GM15510 (cell line): ENCODE results near the gene WHAMM.
A peak's percentile ranks its signal among the peaks of the same experiment; 100 is the strongest.

ENCODE experiments used
- POLR2A ChIP-seq: IDR thresholded peaks from 3 replicates; pipeline ENCODE4 v1.6.1; 2011; ENCODE audit warnings: borderline replicate concordance; ENCODE audit not compliant: insufficient read length; ENCODE audit errors: extremely low read depth

The WHAMM gene

GRCh38 chr15:82792068-82792467 is 17.4 kb upstream of the WHAMM start:
- TF ChIP-seq POLR2A, result no peak

GRCh38 chr15:82793737-82794136 is 15.7 kb upstream of the WHAMM start:
- TF ChIP-seq POLR2A, result no peak

- no peak for TF ChIP-seq POLR2A
Measured at GRCh38 chr15:82798104-82798503, 11.3 kb upstream of the WHAMM start.

- TF ChIP-seq POLR2A, result no peak
Measured at GRCh38 chr15:82798531-82799166, 10.8 kb upstream of the WHAMM start.

GRCh38 chr15:82799183-82799841 is 10.1 kb upstream of the WHAMM start:
- TF ChIP-seq POLR2A, result no peak

GRCh38 chr15:82802497-82802896 is 6.9 kb upstream of the WHAMM start:
- no peak for TF ChIP-seq POLR2A

GRCh38 chr15:82803793-82804574 is 5.4 kb upstream of the WHAMM start:
- no peak for TF ChIP-seq POLR2A

- no peak for TF ChIP-seq POLR2A
Measured at GRCh38 chr15:82804575-82804949, 4.9 kb upstream of the WHAMM start.

- peak; percentile 26 for TF ChIP-seq POLR2A
Measured at GRCh38 chr15:82805994-82806406, 3.4 kb upstream of the WHAMM start, which contains the start of gene FSD2. Gene FSD2 (minus strand): TSS chr15:82806069. CDS start chr15:82787390, 18,679 bp downstream.

- no peak for TF ChIP-seq POLR2A
Measured at GRCh38 chr15:82807920-82808633, 1.4 kb upstream of the WHAMM start.

- TF ChIP-seq POLR2A, result peak; percentile 26
Measured at GRCh38 chr15:82808634-82809041, 790 bp upstream of the WHAMM start.

GRCh38 chr15:82810061-82810889 is 847 bp downstream of the WHAMM start:
- TF ChIP-seq POLR2A, result peak; percentile 26

- TF ChIP-seq POLR2A, result no peak
Measured at GRCh38 chr15:82810890-82811426, 1.5 kb downstream of the WHAMM start.

- no peak for TF ChIP-seq POLR2A
Measured at GRCh38 chr15:82812994-82813393, 3.6 kb downstream of the WHAMM start.
